COLO668 (cell line): ENCODE results near the gene SPG11.
"Not testable (repeated sequence)": the region's sequence is repeated elsewhere in the genome, so short reads cannot be mapped to it uniquely, and the experiment has no call there.

Experiments used
- DNase-seq: peaks from one replicate; lab custom pipeline; 2025; ENCODE audit not compliant: unreplicated experiment; lab: John Stamatoyannopoulos, UW

SPG11 gene

DNA sequence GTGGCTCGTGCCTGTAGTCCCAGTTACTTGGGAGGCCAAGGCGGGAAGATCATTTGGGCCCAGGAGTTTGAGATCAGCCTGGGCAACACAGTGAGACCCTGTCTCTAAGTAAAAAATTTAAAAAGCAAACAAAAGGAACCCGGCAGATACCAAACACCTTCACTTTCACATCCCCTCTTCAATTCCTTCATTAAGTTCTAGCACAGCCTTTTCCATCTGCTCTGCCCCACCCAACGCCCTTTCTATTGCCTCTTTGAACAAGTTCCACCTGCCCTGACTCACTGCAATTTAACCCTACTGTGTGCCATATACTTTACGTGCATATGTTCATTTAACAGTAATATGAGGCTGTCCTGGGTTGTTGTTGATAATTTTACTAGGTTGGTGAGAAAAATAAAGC, 12.4 kb upstream of the SPG11 start:
- no peak for DNase-seq

DNA sequence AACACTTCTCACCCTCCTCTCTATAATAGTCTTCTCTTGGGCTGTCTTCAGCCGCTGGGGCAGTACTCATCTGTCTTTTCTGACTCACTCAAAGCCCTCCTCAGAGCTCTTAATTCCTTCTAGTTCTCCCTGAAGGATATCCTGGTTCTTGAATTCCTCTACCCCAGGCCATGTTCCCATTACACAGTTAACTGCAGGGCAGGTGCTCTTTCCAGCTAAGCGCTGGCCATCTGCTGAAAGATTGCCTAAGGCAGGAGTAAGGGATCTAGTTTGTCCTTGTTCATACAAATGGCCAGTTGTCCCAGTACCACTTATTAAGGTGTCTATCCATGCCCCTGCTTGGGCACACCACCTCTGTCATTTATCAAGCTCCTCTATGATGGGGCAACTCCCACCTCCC, 10.2 kb upstream of the SPG11 start:
- DNase-seq = no peak

DNA sequence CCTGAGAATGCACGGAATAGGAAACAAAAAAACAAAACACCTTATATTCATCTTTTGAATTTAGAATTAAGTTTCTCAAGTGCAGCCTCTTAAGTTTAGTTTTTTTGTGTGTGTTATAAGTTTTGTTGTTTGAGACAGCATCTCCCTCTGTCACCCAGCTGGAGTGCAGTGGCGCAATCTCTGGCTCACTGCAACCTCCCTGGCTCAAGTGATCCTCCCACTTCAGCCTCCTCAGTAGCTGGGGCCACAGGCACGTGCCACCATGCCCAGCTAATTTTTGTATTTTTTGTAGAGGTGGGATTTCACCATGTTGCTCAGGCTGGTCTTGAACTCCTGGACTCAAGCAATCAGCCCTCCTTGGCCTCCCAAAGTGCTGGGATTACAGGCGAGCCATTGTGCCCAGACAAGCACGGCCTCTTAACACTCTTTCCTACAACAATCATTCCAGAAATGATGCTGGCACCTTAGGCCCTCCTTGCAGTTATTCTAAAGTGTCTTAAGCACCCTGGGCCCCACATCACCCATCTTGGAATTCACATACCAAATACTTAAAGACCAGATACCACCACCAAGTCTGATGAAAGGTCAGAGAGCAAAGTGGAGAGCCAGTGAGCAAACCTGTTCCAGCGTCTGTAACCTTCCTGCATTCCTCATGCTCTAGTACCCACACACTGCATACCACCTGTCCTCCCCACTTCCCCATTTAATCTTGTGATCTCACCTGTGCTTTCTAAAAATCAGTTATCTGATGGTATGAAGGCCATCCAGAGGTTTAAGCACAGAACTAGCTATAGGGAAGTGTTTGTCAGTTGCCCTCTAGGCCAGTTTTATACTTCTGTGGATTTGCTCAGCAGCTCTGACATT, 6.9 kb upstream of the SPG11 start:
- DNase-seq = no peak

DNA sequence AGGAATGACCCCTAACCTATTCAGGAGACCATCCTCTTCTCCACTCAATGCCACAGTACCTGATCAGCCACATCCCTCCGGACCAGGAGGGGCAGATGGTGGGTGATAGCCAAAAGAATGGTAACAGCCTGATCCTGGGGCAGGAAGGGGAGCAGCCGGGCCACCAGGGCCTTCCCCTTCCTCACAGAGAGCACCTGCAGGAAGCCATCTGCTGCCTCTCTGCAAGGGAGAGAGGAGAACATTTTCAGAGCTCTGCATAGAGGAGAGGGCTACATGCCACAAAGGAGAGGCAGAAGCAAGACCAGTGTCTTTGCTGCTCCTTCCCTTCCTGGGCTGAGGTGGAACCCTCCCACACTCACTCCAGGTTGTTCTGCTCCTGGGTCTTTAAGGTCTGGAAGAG, 5.5 kb upstream of the SPG11 start:
- no peak for DNase-seq

DNA sequence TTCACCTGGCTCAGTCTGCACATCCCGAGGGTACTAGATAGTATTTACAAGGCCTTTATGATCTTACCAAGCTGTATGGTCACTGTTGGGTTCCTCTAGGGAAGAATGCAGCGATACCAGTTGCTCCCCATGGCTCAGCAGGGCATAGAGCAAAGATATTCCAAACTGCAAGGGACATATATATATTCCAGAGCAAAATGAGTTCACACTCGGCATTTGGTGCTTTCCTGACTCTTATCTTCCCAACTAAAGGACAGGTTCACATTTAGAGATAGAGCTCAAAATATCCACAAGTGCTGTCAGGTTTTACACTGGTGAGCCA, 3.5 kb upstream of the SPG11 start:
- DNase-seq = no peak

DNA sequence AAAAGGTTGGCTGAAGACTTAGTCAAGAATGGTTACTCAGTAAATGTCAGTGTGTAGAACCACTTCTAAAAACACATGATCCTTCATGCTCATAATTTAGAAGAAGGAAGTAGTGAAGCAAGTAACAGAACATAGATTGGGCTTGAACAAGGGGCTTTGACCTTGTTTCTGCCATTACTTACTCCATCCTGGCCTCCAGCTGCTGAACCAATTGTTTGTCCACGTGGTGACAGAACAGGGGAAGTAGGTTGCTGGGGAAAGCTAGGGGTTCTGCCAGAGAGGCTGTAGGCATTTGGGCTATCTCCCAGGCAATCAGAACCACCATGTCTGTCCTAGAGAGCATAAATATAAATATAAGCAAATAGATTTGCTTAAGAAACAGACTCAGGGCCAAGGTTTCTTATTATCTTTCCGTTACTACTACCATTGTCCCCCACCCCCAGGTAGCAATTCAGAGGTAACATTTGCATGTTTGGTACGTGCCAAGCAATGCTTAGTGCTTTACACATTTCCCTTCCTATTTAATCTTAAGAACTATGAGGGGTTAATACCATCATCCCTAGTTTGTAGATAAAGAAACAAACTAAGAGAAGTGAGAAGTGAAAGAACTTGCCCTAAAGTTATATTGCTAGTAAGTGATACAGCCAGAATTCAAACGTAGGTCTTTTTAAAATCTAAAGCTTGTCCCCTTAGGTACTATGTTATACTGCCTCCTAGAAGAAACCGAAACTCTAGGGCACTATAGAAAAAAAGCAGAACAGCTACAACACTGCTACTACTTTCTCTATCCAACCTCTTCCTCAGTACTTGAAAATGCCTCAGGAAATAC, 3.0 kb upstream of the SPG11 start:
- DNase-seq = no peak

DNA sequence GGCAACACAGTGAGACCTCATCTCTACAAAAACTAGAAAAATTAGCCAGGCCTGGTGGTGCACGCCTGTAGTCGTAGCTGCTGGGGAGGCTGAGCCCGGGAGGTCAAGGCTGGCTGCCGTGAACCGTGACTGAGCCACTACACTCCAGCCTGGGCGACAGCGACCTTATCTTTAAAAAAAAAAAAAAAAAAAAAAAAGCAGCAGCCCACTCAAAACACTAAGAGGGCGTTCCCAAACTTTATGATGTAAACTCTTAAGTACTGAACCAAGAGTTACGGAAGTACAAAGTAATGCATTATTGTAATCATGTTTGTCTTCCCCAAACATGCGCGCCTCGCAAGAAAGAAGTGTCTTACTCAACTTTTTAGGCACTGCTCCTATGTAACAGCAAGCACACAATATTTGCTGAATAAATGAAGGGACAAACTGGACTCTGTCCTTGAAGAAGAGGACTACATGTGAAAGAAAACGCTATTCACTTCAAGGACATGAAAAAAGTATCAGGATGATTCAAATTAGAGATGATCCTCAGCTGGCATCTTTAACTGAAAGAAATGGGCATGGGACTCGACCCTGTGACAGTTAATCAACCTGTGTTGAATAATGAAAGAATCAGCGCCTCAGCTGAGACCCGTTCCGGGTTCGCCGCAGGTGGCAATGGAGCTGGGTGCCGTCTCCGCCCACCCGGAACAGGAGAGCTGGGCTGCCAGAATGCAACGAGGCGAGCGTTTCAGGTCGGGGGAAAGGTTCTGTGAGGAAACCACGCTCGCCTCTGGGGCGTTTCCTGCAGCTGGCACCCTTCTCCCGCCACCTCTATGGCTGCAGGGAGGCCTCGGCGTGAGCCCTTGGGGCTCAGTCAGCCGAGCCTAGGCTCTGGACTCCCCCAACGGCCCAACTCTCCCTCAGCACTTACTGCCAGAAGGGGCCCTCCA, 718 bp downstream of the SPG11 start:
- DNase-seq = peak; percentile 85

DNA sequence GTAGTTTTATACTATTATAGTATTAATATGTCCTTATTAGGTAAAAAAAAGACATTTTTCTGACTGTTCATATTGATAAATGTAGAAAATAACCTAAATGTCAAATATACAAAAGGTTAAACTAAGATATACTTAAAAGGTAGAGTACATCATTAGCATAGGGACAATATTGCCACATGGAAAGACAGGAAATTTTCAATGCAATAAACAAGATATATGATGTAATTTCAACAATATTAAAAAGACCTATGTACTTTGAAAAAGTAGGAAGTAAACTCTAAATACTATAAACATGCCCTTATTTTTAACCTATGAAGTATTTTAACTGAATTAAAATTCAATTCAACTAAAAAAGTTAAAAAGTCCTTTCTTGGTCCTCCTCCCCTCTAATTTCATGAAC, 1.9 kb downstream of the SPG11 start:
- no peak for DNase-seq

DNA sequence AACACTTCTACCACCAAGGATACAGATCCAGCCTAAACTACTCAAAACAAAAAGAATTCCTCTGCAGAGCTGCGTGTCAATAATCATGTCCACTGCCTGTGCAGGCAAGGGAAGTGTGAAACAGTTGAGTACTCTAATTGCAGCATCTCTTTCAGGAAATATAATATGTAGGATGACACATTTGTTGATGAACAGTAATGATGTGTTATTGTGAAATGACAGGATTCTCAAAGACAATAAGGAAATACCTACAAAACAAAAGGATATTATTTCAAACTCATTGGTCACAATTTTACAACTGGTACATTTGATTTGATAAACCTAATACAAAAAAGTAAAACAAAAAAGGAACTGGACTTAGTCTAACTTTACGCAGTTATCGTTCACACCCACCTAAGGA, 4.4 kb downstream of the SPG11 start:
- DNase-seq = no peak

DNA sequence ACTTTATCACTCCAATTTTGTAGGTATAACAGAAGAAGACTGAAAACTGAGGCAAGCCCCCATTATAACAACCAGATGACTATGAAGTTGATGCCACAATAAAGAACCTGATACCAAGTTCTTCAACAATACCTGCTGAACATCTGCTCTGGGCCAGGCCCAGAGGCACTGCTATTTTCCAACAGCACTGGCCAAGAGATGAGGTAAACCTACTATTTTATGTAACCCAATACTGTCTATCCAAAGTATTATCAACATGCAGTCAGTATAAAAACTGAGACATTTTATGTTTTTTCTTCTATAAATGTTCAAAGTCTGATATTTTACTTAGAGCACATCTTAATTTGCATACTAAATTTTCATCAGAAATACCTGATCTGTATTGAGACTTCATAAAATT, 6.1 kb downstream of the SPG11 start:
- no peak for DNase-seq

DNA sequence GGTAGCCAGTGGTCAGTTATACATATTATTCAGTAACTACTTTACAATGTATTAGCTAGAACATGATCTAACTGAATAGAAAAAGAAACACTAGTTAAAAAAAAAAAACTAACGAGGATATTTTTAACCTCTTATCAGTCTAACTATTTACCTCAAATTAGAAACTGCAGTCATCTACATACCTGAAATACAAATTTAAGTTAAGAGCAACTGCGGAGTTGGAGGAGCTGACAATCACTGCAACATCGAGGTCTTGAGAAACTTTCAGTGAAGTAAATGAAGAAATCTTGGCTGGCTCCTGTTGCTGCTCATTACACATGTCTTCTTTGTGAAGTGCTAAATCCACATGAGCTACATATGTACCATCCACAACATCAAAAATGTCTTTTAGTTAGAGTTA, 6.5 kb downstream of the SPG11 start:
- no peak for DNase-seq

DNA sequence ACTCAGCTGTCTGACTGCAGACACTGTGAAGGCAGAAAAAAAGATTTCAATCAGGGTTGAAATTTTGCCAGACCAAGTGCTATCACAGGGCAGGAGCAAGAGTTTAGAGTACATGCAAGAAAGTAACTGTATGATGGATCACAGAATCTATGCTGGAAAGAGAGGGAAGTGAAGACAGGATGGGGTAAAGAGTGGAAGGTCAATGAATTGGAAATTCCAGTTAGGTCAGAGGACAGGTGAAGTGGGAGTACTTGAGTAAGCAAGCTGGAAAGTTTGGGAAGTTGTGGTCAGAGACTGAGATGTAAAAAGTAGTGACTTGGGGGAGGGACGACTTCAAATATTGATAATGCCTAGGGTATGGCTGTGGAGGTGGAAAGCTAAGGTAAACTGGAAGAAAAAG, 7.2 kb downstream of the SPG11 start:
- DNase-seq = no peak

DNA sequence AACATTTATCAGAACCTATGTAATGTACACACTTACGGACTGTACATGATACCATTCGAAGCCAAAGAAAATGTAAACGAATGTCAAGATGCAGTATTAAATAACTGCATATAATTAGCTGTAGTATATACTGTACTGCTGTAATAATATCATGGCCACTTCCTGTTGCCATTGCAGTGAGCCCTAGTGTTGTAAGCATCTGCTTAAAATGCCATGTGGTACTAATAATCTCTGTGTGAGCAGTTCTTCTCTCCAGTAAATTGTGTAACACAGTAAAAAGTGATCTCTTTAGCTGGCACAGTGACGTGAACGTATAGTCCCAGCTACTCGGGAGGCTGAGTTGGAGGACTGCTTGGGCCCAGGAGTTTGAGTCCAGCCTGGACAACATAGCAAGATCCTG, 8.6 kb downstream of the SPG11 start:
- DNase-seq = no peak

DNA sequence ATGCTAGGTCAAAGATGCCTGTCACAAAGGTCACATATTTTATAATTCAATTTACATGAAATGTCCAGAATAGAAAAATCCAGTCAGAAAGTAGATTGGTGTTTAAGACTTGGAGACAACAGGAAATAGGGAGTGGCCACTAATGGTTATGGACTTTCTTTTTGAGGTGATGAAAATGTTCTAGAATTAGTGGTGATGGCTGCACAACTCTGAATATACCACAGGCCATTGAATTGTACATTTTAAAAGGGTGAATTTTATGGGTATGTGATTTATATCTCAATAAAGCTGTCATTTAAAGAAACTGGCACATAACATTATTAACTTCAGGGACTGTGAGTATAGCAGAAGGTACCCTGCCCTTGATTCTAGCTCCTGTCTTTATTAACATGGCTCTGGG, 15.8 kb downstream of the SPG11 start:
- DNase-seq = no peak

DNA sequence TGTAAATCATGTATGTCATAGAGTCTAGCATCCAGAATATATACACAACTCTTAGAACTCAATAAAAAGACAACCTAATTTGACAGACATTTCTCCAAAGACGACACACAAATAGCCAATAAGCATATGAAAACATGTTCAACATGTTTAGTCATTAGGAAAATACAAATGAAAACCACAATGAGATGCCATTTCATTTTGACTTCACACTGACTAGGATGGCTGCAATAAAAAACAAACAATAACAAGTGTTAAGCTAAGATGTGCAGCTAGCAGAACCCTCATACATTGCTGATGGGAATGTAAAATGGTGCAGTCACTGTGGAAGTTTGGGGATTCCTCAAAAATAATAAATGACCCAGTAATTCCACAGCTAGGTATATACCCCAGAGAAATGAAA, 16.4 kb downstream of the SPG11 start:
- DNase-seq = no peak

DNA sequence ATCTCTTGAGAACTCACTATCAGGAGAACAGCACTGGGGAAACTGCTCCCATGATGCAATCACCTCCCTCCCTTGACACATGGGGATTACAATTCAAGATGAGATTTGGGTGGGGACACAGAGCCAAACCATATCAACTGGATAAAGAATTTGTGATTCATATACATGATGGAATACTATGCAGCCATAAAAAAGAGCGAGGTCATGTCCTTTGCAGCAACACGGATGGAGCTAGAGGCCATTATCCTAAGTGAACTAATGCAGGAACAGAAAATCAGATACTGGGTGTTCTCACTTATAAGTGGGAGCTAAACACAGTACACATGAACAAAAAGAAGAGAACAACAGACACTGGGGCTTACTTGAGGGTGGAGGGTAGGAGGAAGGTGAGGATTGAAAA, 17.0 kb downstream of the SPG11 start:
- no peak for DNase-seq

DNA sequence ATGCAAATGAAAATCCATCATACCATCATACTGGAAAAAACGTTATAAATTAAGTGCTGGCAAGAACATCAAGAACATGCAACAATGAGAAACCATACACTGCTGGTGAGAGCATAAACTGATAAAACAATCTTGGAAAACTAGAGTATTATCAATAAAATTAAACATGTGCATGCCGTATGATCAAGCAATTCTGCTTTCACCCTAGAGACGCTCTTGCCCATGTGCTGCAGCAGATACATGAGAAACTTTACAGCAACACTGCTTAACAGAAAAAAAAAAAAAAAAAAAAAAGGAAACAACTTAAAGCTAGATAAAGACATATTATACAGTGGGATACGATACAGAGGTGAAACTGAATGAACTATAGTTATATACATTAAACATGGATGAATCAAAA, 21.8 kb downstream of the SPG11 start:
- DNase-seq = no peak

DNA sequence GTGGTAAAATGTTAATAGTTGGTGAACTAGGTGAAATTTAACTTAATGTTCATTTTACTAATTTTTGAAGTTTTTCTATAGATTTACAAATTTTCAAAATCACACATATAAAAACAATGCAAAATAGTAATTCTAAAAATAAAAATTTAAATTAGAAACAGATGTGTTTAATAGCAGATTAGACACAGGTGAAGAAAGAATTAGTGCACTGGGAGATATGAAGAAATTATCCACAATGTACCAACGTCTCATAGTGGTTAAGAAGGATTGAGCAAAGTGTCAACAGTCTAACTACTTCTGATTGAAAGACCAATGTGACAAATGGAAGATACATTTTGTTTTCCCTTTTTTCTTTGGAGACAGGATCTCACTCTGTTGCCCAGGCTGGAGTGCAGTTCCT, 26.5 kb downstream of the SPG11 start:
- DNase-seq = no peak

DNA sequence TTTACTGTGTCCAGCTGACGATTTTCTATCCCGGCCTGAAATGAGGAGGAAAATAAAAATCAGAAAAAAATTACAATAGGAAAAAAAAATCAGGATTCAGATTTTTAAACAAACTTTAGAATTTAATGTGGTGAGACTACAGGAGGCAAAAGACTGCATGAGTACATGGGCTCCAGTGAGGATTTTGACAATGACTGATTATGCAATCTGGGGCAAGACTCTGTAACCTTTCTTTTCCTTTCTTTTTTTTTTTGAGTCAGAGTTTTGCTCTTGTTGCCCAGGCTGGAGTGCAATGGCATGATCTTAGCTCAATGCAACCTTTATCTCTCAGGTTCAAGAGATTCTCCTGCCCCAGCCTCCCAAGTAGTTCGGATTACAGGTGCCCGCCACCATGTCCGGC, 29.9 kb downstream of the SPG11 start:
- no peak for DNase-seq

DNA sequence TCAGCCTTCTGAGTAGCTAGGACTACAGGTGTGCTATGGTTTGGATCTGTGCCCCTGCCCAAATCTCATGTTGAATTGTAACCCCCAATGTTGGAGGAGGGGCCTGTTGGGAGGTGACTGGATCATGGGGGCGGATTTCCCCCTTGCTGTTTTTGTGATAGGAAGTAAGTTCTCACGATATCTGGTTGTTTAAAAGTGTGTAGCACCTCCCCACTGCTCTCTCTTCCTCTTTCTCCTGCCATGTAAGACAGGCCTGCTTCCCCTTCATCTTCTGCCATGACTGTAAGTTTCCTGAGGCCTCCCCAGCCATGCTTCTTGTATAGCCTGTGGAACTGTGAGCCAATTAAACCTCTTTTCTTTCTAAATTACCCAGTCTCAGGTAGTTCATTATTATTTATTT, 38.2 kb downstream of the SPG11 start:
- not testable (repeated sequence) for DNase-seq

DNA sequence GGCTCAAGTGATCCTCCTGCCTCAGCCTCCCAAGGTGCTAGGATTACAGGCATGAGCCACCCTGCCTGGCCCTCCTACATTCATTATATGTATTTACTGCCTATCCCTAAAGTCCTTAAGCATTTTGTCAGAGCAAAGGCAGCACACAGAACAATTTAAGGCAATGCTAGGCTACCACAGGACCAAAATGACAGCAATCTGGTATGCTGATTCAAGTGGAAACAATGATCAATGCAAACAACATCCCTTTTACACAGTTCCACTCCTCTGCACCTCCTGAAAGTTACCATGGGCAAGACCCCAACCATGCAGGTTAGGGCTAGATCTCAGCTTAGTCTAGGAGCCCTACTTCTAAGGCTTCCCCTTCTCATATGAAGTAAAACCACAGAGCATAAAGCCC, 40.3 kb downstream of the SPG11 start:
- DNase-seq = no peak

DNA sequence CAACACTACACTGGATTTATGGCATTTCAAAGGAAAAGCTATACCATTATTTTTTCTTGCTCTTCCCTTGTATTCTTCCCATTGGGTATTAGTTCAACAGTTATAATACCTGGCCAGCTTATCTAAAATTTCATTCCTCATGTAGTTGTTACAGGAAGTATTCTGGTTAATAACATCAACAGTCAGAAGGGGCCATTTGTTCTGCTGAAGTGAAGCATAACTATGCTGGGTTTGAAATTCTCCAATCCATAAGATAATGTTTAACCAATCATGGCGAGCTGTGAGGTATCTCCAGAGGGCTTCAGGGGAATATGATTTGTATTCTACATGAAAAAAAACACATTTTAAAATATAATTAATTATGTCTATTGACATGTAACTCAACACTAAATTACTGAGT, 43.4 kb downstream of the SPG11 start:
- no peak for DNase-seq
